GM12878 (cell line): ENCODE measurements around the gene PAK3. TPM values are rescaled to one million over a fixed set of nuclear protein-coding genes. Genes with fewer than 3 reads are reported as not detected.

Source experiments
- ATAC-seq: fragments of 200-7000 bp; cut with Tn5 transposase; 3 replicates; pipeline ENCODE4 v1.9.1; 2020; ENCODE audit warnings: mild to moderate bottlenecking, moderate library complexity
- BruUV-seq: library from RNA; stranded (reverse); fragments of 400-500 nt; replicated peaks from 2 replicates; lab custom pipeline; 2021; lab: Mats Ljungman, UMichigan
- CTCF ChIA-PET: fragments of 300-600 bp; sonication (Branson Sonifier 250); formaldehyde crosslinking; extraction: SDS; loops from one replicate; lab custom pipeline; 2021; ENCODE audit warnings: inconsistent platforms; lab: Yijun Ruan, JAX
- POLR2A ChIA-PET: fragments of 350-600 bp; formaldehyde crosslinking; extraction: SDS; loops from one replicate; lab custom pipeline; 2021; ENCODE audit warnings: inconsistent platforms; lab: Charles Lee
- RAD21 ChIA-PET: fragments of 300-600 bp; sonication (Branson Sonifier 250); formaldehyde crosslinking; loops from one replicate; lab custom pipeline; 2023; ENCODE audit warnings: antibody characterized with exemption; ENCODE audit not compliant: unreplicated experiment; lab: Charles Lee
- SMC1A ChIA-PET: fragments of 300-600 bp; sonication (Branson Sonifier 250); formaldehyde crosslinking; loops from one replicate; lab custom pipeline; 2023; ENCODE audit not compliant: unreplicated experiment, uncharacterized antibody; lab: Charles Lee
- DNase-seq: peaks from one replicate; pipeline ENCODE4 v3.0.0-alpha.2; 2011; ENCODE audit warnings: low read depth, low spot score
- FAIRE-seq: peaks from 3 replicates; lab custom pipeline; 2011; peaks lifted over from hg19 to GRCh38; lab: Jason Lieb, UNC
- H2AFZ ChIP-seq: 2 replicates; pipeline ENCODE4 v1.6.0; 2011; ENCODE audit warnings: low read depth, low read length, control low read depth; ENCODE audit not compliant: control insufficient read depth
- H3K27ac ChIP-seq: 2 replicates; pipeline ENCODE4 v1.5.1; 2011; ENCODE audit warnings: control low read depth; ENCODE audit not compliant: control insufficient read depth, insufficient read depth
- H3K27me3 ChIP-seq, 2 experiments: replicated peaks in 1 of 2; 2 replicates each; pipeline versions ENCODE4 v1.6.0 to v1.6.1; 2011; ENCODE audit warnings: low read length in 1 of 2; ENCODE audit not compliant: control insufficient read depth in 2 of 2, insufficient read depth in 2 of 2
- H3K36me3 ChIP-seq, 2 experiments: 2 replicates each; pipeline ENCODE4 v1.5.1; 2011; ENCODE audit warnings: low read length in 1 of 2; ENCODE audit not compliant: control insufficient read depth in 2 of 2, insufficient read depth in 2 of 2
- H3K4me1 ChIP-seq: 2 replicates; pipeline ENCODE4 v1.6.1; 2011; ENCODE audit warnings: mild to moderate bottlenecking, low read length, moderate library complexity, mixed read lengths; ENCODE audit not compliant: control insufficient read depth, insufficient read depth
- H3K4me2 ChIP-seq: 2 replicates; pipeline ENCODE4 v1.6.0; 2011; ENCODE audit warnings: control low read depth; ENCODE audit not compliant: control insufficient read depth, insufficient read depth
- H3K4me3 ChIP-seq: fragments of 200-600 bp; sonication (generic); 2 replicates; pipeline ENCODE4 v1.5.1; 2016
- H3K79me2 ChIP-seq: 2 replicates; pipeline ENCODE4 v1.6.0; 2011; ENCODE audit warnings: low read length; ENCODE audit not compliant: control insufficient read depth, insufficient read depth
- H3K9ac ChIP-seq: 2 replicates; pipeline ENCODE4 v1.8.0; 2011; ENCODE audit warnings: low read length, control low read depth, mixed read lengths; ENCODE audit not compliant: control insufficient read depth, insufficient read depth
- H3K9me3 ChIP-seq: replicated peaks from 3 replicates; pipeline ENCODE4 v1.5.1; 2011; ENCODE audit warnings: mild to moderate bottlenecking, low read length; ENCODE audit not compliant: control insufficient read depth, insufficient read depth
- H4K20me1 ChIP-seq: 2 replicates; pipeline ENCODE4 v1.6.0; 2011; ENCODE audit not compliant: control insufficient read depth, insufficient read depth
- BCL11A ChIP-seq: IDR thresholded peaks from 2 replicates; pipeline ENCODE4 v1.6.1; 2011; ENCODE audit warnings: low read depth, low read length
- DPF2 ChIP-seq: fragments of 450-650 bp; IDR thresholded peaks from 2 replicates; pipeline ENCODE4 v1.6.1; 2017; ENCODE audit warnings: mild to moderate bottlenecking
- FOS ChIP-seq: IDR thresholded peaks from 3 replicates; pipeline ENCODE4 v1.6.1; 2011; ENCODE audit warnings: borderline replicate concordance; ENCODE audit not compliant: insufficient read length; ENCODE audit errors: extremely low read depth
- MTA3 ChIP-seq: IDR thresholded peaks from 2 replicates; pipeline ENCODE4 v1.6.1; 2012; ENCODE audit warnings: low read length, inconsistent platforms, borderline replicate concordance
- NFIC ChIP-seq: IDR thresholded peaks from 2 replicates; pipeline ENCODE4 v1.6.1; 2012; ENCODE audit warnings: low read depth, mild to moderate bottlenecking, inconsistent platforms, low read length, moderate library complexity
- NR2C2 ChIP-seq: IDR thresholded peaks from 2 replicates; pipeline ENCODE4 v1.6.1; 2011; ENCODE audit warnings: borderline replicate concordance, low read depth; ENCODE audit not compliant: control insufficient read depth, insufficient read length
- NR2F1 ChIP-seq: fragments of 450-650 bp; conservative IDR thresholded peaks from 2 replicates; pipeline ENCODE4 v1.6.1; 2017; ENCODE audit warnings: mild to moderate bottlenecking
- PML ChIP-seq: IDR thresholded peaks from 2 replicates; pipeline ENCODE4 v1.6.1; 2012; ENCODE audit warnings: low read length, inconsistent platforms
- RUNX3 ChIP-seq: IDR thresholded peaks from 2 replicates; pipeline ENCODE4 v1.6.1; 2012; ENCODE audit warnings: low read length, inconsistent platforms
- SPI1 ChIP-seq: IDR thresholded peaks from 2 replicates; pipeline ENCODE4 v1.6.1; 2011; ENCODE audit warnings: low read depth, mild to moderate bottlenecking, low read length, moderate library complexity, borderline replicate concordance; ENCODE audit not compliant: insufficient read depth
- WRNIP1 ChIP-seq: IDR thresholded peaks from 2 replicates; pipeline ENCODE4 v1.6.1; 2011; ENCODE audit warnings: low read depth, low read length, improper control_type of control experiment, borderline replicate concordance
- ZNF207 ChIP-seq: fragments of 450-650 bp; IDR thresholded peaks from 2 replicates; pipeline ENCODE4 v1.6.1; 2014; ENCODE audit warnings: antibody characterized with exemption, mild to moderate bottlenecking, borderline replicate concordance
- WGBS: methylation state at CpG from one replicate; pipeline ENCODE4 v1.1.6; 2016; ENCODE audit warnings: low lambda C conversion rate; ENCODE audit not compliant: insufficient replicate concordance, insufficient coverage; ENCODE audit errors: missing lambda C conversion rate; 5-methylcytosine and 5-hydroxymethylcytosine counted together
- in situ Hi-C: fragments of 300-500 bp; cut with MboI; formaldehyde crosslinking; loops from 9 replicates; pipeline ENCODE4 v1.14.3; 2018; ENCODE audit warnings: mixed read lengths
- intact Hi-C: fragments of 100-400 bp; cut with micrococcal nuclease; formaldehyde crosslinking; loops from one replicate; pipeline ENCODE4 v1.14.2; 2022; ENCODE audit not compliant: unreplicated experiment
- polyA plus RNA-seq, 11 experiments: library from polyadenylated mRNA; depleted of rRNA in 4 of 11; unstranded in 6 of 11; stranded (reverse) in 5 of 11; fragments of >200 nt; fragmentation: Nextera tagmentation in 4 of 11; fragmentation: Illumina TruSeq in 1 of 11; extraction: Ambion mirVana in 4 of 11; extraction: Trizol in 1 of 11; gene quantifications; 1 replicate in 1 of 11; 2 replicates in 10 of 11; pipeline versions ENCODE4 v1.2.1 to v1.2.3, GENCODE V29; 2011 to 2016; ENCODE audit warnings: inconsistent platforms in 2 of 11, missing spikeins in 2 of 11, low read depth in 1 of 11
- total RNA-seq, 4 experiments: library from RNA; depleted of rRNA in 3 of 4; stranded (reverse); fragments of >200 nt in 3 of 4; fragmentation: Illumina TruSeq in 1 of 4; extraction: Trizol in 1 of 4; gene quantifications; 2 replicates each; pipeline versions ENCODE4 v1.2.1 to v1.2.3, GENCODE V29; 2013 to 2021

Gene PAK3
- total and polyA plus RNA-seq, 10 of the 15 experiments (the other 5 are each of a cell fraction or from before 2014, with no cell fraction given), result 0.02 to 0.10 (median 0.04) TPM; not detected in 6

- H3K27me3 ChIP-seq, result no peaks in the 10 kb centered on the region
- no peaks in the 10 kb centered on the region for H3K9me3 ChIP-seq
- TF ChIP-seq MTA3 (no peak), WRNIP1 (no peak), FOS (no peak), SPI1 (no peak), PML (no peak)
- no peak overlapping the region for H3K4me3 ChIP-seq
- no peak overlapping the region for H3K4me2 ChIP-seq
- no peak overlapping the region for H3K9ac ChIP-seq
- no peaks in the 10 kb centered on the region for H3K36me3 ChIP-seq
- WGBS, result 75% methylated on average over 1 of the region's 1 CpG
- SMC1A ChIA-PET, result no interaction called here
- intact Hi-C loops (loop anchor here (5.0 kb wide), 1 partner anchor 76 kb away; no protein-coding TSS in a partner anchor), in situ Hi-C loops (no loop called here)
- H2AFZ ChIP-seq, result no peak overlapping the region
- RAD21 ChIA-PET, result no interaction called here
- ATAC-seq, result no peak
- H3K4me1 ChIP-seq, result no peaks in the 10 kb centered on the region
- H4K20me1 ChIP-seq, result no peaks in the 10 kb centered on the region
- FAIRE-seq, result no peak
- CTCF ChIA-PET, result interaction anchor here (1.6 kb wide), 1 partner anchor 17 kb away, joined by 4 read pairs; no protein-coding TSS in a partner anchor
- no TSS peak for BruUV-seq
- no peak for DNase-seq
- POLR2A ChIA-PET, result no interaction called here
- H3K27ac ChIP-seq, result no peak overlapping the region
- H3K79me2 ChIP-seq, result no peaks in the 10 kb centered on the region
Observed at GRCh38 chrX:111165902-111166301, 69.9 kb downstream of the PAK3 start.

GRCh38 chrX:111167334-111167733 lies 71.3 kb downstream of the PAK3 start:
- ChIA-PET CTCF (interaction anchor here (1.4 to 1.8 kb wide), 3 partner anchors 18 to 279 kb away, joined by 3 to 8 read pairs (median 4); no protein-coding TSS in a partner anchor), RAD21 (no interaction called here), SMC1A (no interaction called here), POLR2A (no interaction called here)
- Histone ChIP-seq H3K36me3 (no peaks in the 10 kb centered on the region), H3K79me2 (no peaks in the 10 kb centered on the region), H2AFZ (no peak overlapping the region), H3K4me1 (no peaks in the 10 kb centered on the region), H3K27ac (no peak overlapping the region), H3K4me3 (no peak overlapping the region), H4K20me1 (no peaks in the 10 kb centered on the region), H3K27me3 (no peaks in the 10 kb centered on the region), H3K9ac (no peak overlapping the region), H3K4me2 (no peak overlapping the region), H3K9me3 (no peaks in the 10 kb centered on the region)
- WGBS, result 14% methylated on average over 3 of the region's 3 CpGs
- FAIRE-seq (no peak), ATAC-seq (peak; percentile 64), DNase-seq (no peak)
- TF ChIP-seq RUNX3, result peak; percentile 68
- TF ChIP-seq NR2F1, result peak; percentile 69
- TF ChIP-seq BCL11A, result 0 out of 2 replicates have a peak, but pooled peaks have one; percentile 7
- 0 out of 2 replicates have a peak, but pooled peaks have one; percentile 15 for TF ChIP-seq DPF2
- no peak for TF ChIP-seq ZNF207
- no peak for TF ChIP-seq NR2C2
- TF ChIP-seq NFIC, result peak; percentile 23; the same call in 1 of the 2 replicates
- in situ Hi-C loops (no loop called here), intact Hi-C loops (loop anchor here (5.0 kb wide), 1 partner anchor 75 kb away; no protein-coding TSS in a partner anchor)
- BruUV-seq, result no TSS peak
